PC-9 (cell line): Measurements from ENCODE around the gene IGSF8. TPM values are rescaled to one million over a fixed set of nuclear protein-coding genes. Genes with fewer than 3 reads are reported as not detected.

Experiments
- Bru-seq: library from RNA; stranded (reverse); fragments of 400-500 nt; gene quantifications from one replicate; lab custom pipeline; 2021; lab: Mats Ljungman, UMichigan
- BruChase-seq, 2 experiments: library from RNA; stranded (reverse); fragments of 400-500 nt; gene quantifications; one replicate each; lab custom pipeline; 2021; lab: Mats Ljungman, UMichigan
- BruUV-seq: library from RNA; stranded (reverse); fragments of 400-500 nt; replicated peaks from 2 replicates; lab custom pipeline; 2021; lab: Mats Ljungman, UMichigan
- CTCF ChIA-PET: fragments of 300-600 bp; sonication (Branson Sonifier 250); formaldehyde crosslinking; loops from one replicate; lab custom pipeline; 2022; ENCODE audit warnings: antibody characterized with exemption; lab: Charles Lee
- POLR2A ChIA-PET: fragments of 300-600 bp; sonication (Branson Sonifier 250); formaldehyde crosslinking; loops from one replicate; lab custom pipeline; 2022; ENCODE audit warnings: antibody characterized with exemption; ENCODE audit not compliant: unreplicated experiment; lab: Charles Lee
- DNase-seq, 2 experiments: peaks; one replicate each; pipeline versions ENCODE4 v3.0.0 to v3.0.0-alpha.2; 2015 to 2022; ENCODE audit warnings: mixed read lengths in 1 of 2
- H2AFZ ChIP-seq: fragments of 200-600 bp; sonication (generic); 2 replicates; pipeline ENCODE4 v1.8.1; 2017; ENCODE audit warnings: antibody characterized with exemption
- H3F3A ChIP-seq: fragments of 200-600 bp; sonication (generic); 2 replicates; pipeline ENCODE4 v1.8.1; 2017; ENCODE audit warnings: antibody characterized with exemption, mild to moderate bottlenecking, low read depth; ENCODE audit not compliant: insufficient read depth
- H3K27ac ChIP-seq: fragments of 200-600 bp; sonication (generic); 2 replicates; pipeline ENCODE4 v1.6.1; 2016; ENCODE audit warnings: mixed run types
- H3K27me3 ChIP-seq: fragments of 200-600 bp; sonication (generic); 2 replicates; pipeline ENCODE4 v1.6.1; 2016; ENCODE audit warnings: low read depth, mixed run types; ENCODE audit not compliant: insufficient read depth
- H3K36me3 ChIP-seq: fragments of 200-600 bp; sonication (generic); 2 replicates; pipeline ENCODE4 v1.6.1; 2016; ENCODE audit warnings: low read depth, mixed run types
- H3K4me1 ChIP-seq: fragments of 200-600 bp; sonication (generic); replicated peaks from 2 replicates; pipeline ENCODE4 v1.6.1; 2016; ENCODE audit warnings: mixed run types; ENCODE audit not compliant: insufficient read depth
- H3K4me2 ChIP-seq: fragments of 200-600 bp; sonication (generic); 2 replicates; pipeline ENCODE4 v1.6.1; 2017; ENCODE audit warnings: mixed run types
- H3K4me3 ChIP-seq: fragments of 200-600 bp; sonication (generic); 2 replicates; pipeline ENCODE4 v1.6.1; 2016; ENCODE audit warnings: mixed run types
- H3K79me2 ChIP-seq: fragments of 200-600 bp; sonication (generic); 2 replicates; pipeline ENCODE4 v1.6.1; 2017; ENCODE audit warnings: low read depth, mixed run types
- H3K9me2 ChIP-seq: fragments of 200-600 bp; sonication (generic); 2 replicates; pipeline ENCODE4 v1.8.1; 2017; ENCODE audit warnings: mild to moderate bottlenecking; ENCODE audit not compliant: insufficient read depth
- H3K9me3 ChIP-seq: fragments of 200-600 bp; sonication (generic); 2 replicates; pipeline ENCODE4 v1.8.1; 2016; ENCODE audit warnings: low read depth; ENCODE audit not compliant: insufficient read depth
- H4K20me1 ChIP-seq: fragments of 200-600 bp; sonication (generic); 2 replicates; pipeline ENCODE4 v1.8.1; 2017; ENCODE audit not compliant: insufficient read depth
- CTCF ChIP-seq: fragments of 200-600 bp; sonication (generic); conservative IDR thresholded peaks from 2 replicates; pipeline ENCODE4 v1.6.1; 2017; ENCODE audit warnings: mixed run types, antibody characterized with exemption, mild to moderate bottlenecking, moderate library complexity
- EZH2 ChIP-seq: fragments of 200-600 bp; sonication (generic); IDR thresholded peaks from 2 replicates; pipeline ENCODE4 v1.8.0; 2017; ENCODE audit warnings: antibody characterized with exemption, low read depth
- intact Hi-C: fragments of 100-400 bp; cut with micrococcal nuclease; formaldehyde crosslinking; loops from one replicate; pipeline ENCODE4 v1.10.0; 2022; ENCODE audit not compliant: unreplicated experiment
- long read RNA-seq: library from polyadenylated mRNA; stranded (forward); transcript quantifications from one replicate; pipeline ENCODE4 v2.0.0, GENCODE V29; 2022
- total RNA-seq: library from RNA; stranded (reverse); gene quantifications from 2 replicates; pipeline ENCODE4 v1.2.3, GENCODE V29; 2021

The IGSF8 gene
- total RNA-seq (27.4 and 38.0 TPM in 2 replicates), Bru-seq, nascent RNA (percentile 47 among the genes with signal in this experiment), BruChase-seq, experiment 1, labeled RNA remaining after a 2-hour chase (percentile 59 among the genes with signal in this experiment), BruChase-seq, experiment 2, labeled RNA remaining after a 6-hour chase (percentile 76 among the genes with signal in this experiment)
- long read RNA-seq, transcript IGSF8-201 (7 exons, 2,343 nt): major isoform, 30 of 46 reads
- long read RNA-seq, partial matches to known transcripts: 7 of 46 reads
- long read RNA-seq, other reads (novel, unspliced or antisense): 7 of 46 reads

- no TSS peak for BruUV-seq
- Histone ChIP-seq H3K9me3 (no peaks in the 10 kb centered on the region), H3K9me2 (no peaks in the 10 kb centered on the region), H3K27me3 (no peaks in the 10 kb centered on the region), H3K36me3 (no peaks in the 10 kb centered on the region), H3K4me2 (peak within 1 kb of the TSS; percentile 98), H3K4me1 (peaks cover 34% of the 10 kb centered on the region), H2AFZ (peak within 1 kb of the TSS; percentile 80), H3K79me2 (no peaks in the 10 kb centered on the region; the same call in 1 of the 2 replicates), H3K27ac (peak within 1 kb of the TSS; percentile 31; the same call in 1 of the 2 replicates), H4K20me1 (no peaks in the 10 kb centered on the region), H3F3A (peaks cover 13% of the 10 kb centered on the region; the same call in 1 of the 2 replicates), H3K4me3 (peak within 1 kb of the TSS; percentile 97)
- TF ChIP-seq EZH2 (no peak), CTCF (no peak)
- intact Hi-C loops: loop anchor here (10.0 kb wide), 1 partner anchor 193 kb away; the partner anchor contains the start of gene CFAP45
- ChIA-PET POLR2A (interaction anchor here (0.6 to 0.9 kb wide), 3 partner anchors 97 to 229 kb away, joined by 4 to 12 read pairs (median 8); no protein-coding TSS in a partner anchor), CTCF (interaction anchor here (0.5 to 1.5 kb wide), 8 partner anchors 19 to 193 kb away, joined by 3 to 12 read pairs (median 6); no protein-coding TSS in a partner anchor)
- DNase-seq: peak; percentile 50 to 90
Measured at GRCh38 chr1:160097911-160098851, at the start of gene IGSF8. IGSF8 (minus strand) TSS chr1:160098619; CDS start chr1:160098472, 147 bp downstream.

- Histone ChIP-seq H3K9me3 (no peaks in the 10 kb centered on the region; the same call in 1 of the 2 replicates), H3K4me2 (no peak overlapping the region), H4K20me1 (no peaks in the 10 kb centered on the region), H3K36me3 (no peaks in the 10 kb centered on the region), H3K27me3 (no peaks in the 10 kb centered on the region), H3K4me1 (peaks cover 7% of the 10 kb centered on the region; the same call in 1 of the 2 replicates), H3F3A (no peaks in the 10 kb centered on the region; the same call in 1 of the 2 replicates), H3K4me3 (no peak overlapping the region), H2AFZ (no peak overlapping the region), H3K9me2 (no peaks in the 10 kb centered on the region), H3K27ac (no peak overlapping the region), H3K79me2 (no peaks in the 10 kb centered on the region)
- no peak for TF ChIP-seq EZH2
- no peak for TF ChIP-seq CTCF
- ChIA-PET POLR2A (no interaction called here), CTCF (no interaction called here)
- DNase-seq: no peak
- intact Hi-C loops: no loop called here
- no TSS peak for BruUV-seq
Measured at GRCh38 chr1:160148121-160148520, 49.7 kb upstream of the IGSF8 start.

- Histone ChIP-seq H3K4me1 (peaks cover 7% of the 10 kb centered on the region; the same call in 1 of the 2 replicates), H3K4me2 (no peak overlapping the region), H3K4me3 (no peak overlapping the region), H3K27ac (no peak overlapping the region), H3F3A (no peaks in the 10 kb centered on the region; the same call in 1 of the 2 replicates), H3K36me3 (no peaks in the 10 kb centered on the region), H4K20me1 (no peaks in the 10 kb centered on the region), H3K9me2 (no peaks in the 10 kb centered on the region; the same call in 1 of the 2 replicates), H3K27me3 (no peaks in the 10 kb centered on the region; the same call in 1 of the 2 replicates), H3K79me2 (no peaks in the 10 kb centered on the region), H3K9me3 (no peaks in the 10 kb centered on the region; the same call in 1 of the 2 replicates), H2AFZ (no peak overlapping the region)
- no peak for TF ChIP-seq EZH2
- TF ChIP-seq CTCF: no peak
- BruUV-seq: no TSS peak
- ChIA-PET POLR2A (interaction anchor here (0.7 kb wide), 1 partner anchor 40 kb away, joined by 24 read pairs; no protein-coding TSS in a partner anchor), CTCF (no interaction called here)
- intact Hi-C loops: no loop called here
- DNase-seq: no peak
Measured at GRCh38 chr1:160146107-160146506, 47.7 kb upstream of the IGSF8 start.
